Activated T-helper 2 cell treated with anti-CD3 and anti-CD28 coated beads, Interferon-gamma antibody, Interleukin-2, Interleukin-4, amounts not matched to agents 10 μg/mL and 5 μg/mL and 100 μg/mL, durations not matched to agents 14 hours and 24 hours and 36 hours (primary cell): ENCODE results near the gene LY86. TPM values are rescaled to one million over a fixed set of nuclear protein-coding genes. Genes with fewer than 3 reads are reported as not detected.

ENCODE experiments used
- DNase-seq: peaks from one replicate; pipeline ENCODE4 v3.0.0; 2021; ENCODE audit warnings: low spot score
- H3K27ac Mint-ChIP-seq: one replicate; pipeline ENCODE4 v1.8.0; 2021; ENCODE audit warnings: mixed read lengths
- H3K27me3 Mint-ChIP-seq: one replicate; pipeline ENCODE4 v1.8.0; 2021; ENCODE audit warnings: low read depth, mixed read lengths
- H3K36me3 Mint-ChIP-seq: one replicate; pipeline ENCODE4 v1.8.0; 2021; ENCODE audit warnings: low read depth, mixed read lengths
- H3K4me1 Mint-ChIP-seq: one replicate; pipeline ENCODE4 v1.8.0; 2021; ENCODE audit warnings: low read depth, mixed read lengths
- H3K4me3 Mint-ChIP-seq: one replicate; pipeline ENCODE4 v1.8.0; 2021; ENCODE audit warnings: low read depth, mild to moderate bottlenecking, moderate library complexity, mixed read lengths
- H3K9me3 Mint-ChIP-seq: one replicate; pipeline ENCODE4 v1.8.0; 2021; ENCODE audit warnings: mixed read lengths
- intact Hi-C: fragments of 100-400 bp; cut with micrococcal nuclease; formaldehyde crosslinking; loops from one replicate; pipeline ENCODE4 v1.15.1; 2023
- total RNA-seq: library from RNA; stranded (reverse); gene quantifications from 2 replicates; pipeline ENCODE4 v1.2.3, GENCODE V29; 2022

The LY86 gene
- total RNA-seq, 1 donor from 2014 or later, result 0.55 TPM

GRCh38 chr6:6689400-6690143, 101.1 kb downstream of the LY86 start:
- peaks cover 4% of the 10 kb centered on the region for H3K9me3 Mint-ChIP-seq
- H3K27me3 Mint-ChIP-seq, result no peaks in the 10 kb centered on the region
- H3K4me3 Mint-ChIP-seq, result no peak overlapping the region
- intact Hi-C loops, result no loop called here
- no peak for DNase-seq
- H3K27ac Mint-ChIP-seq, result no peak overlapping the region
- peaks cover 24% of the 10 kb centered on the region for H3K4me1 Mint-ChIP-seq
- H3K36me3 Mint-ChIP-seq, result no peaks in the 10 kb centered on the region

GRCh38 chr6:6690144-6690483, 101.6 kb downstream of the LY86 start:
- no peaks in the 10 kb centered on the region for H3K36me3 Mint-ChIP-seq
- no peak for DNase-seq
- peaks cover 25% of the 10 kb centered on the region for H3K4me1 Mint-ChIP-seq
- H3K27me3 Mint-ChIP-seq, result no peaks in the 10 kb centered on the region
- H3K27ac Mint-ChIP-seq, result no peak overlapping the region
- no peak overlapping the region for H3K4me3 Mint-ChIP-seq
- peaks cover 4% of the 10 kb centered on the region for H3K9me3 Mint-ChIP-seq
- intact Hi-C loops, result no loop called here

- H3K36me3 Mint-ChIP-seq, result no peaks in the 10 kb centered on the region
- no peak for DNase-seq
- H3K27ac Mint-ChIP-seq, result no peak overlapping the region
- peaks cover 4% of the 10 kb centered on the region for H3K9me3 Mint-ChIP-seq
- H3K4me1 Mint-ChIP-seq, result peaks cover 16% of the 10 kb centered on the region
- H3K4me3 Mint-ChIP-seq, result no peak overlapping the region
- H3K27me3 Mint-ChIP-seq, result no peaks in the 10 kb centered on the region
- intact Hi-C loops, result no loop called here
These were observed 105.9 kb downstream of the LY86 start for GRCh38 chr6:6694368-6694780.

GRCh38 chr6:6694825-6695624, 106.5 kb downstream of the LY86 start:
- intact Hi-C loops, result no loop called here
- H3K36me3 Mint-ChIP-seq, result no peaks in the 10 kb centered on the region

GRCh38 chr6:6695625-6696276, 107.2 kb downstream of the LY86 start:
- no peaks in the 10 kb centered on the region for H3K36me3 Mint-ChIP-seq
- H3K4me1 Mint-ChIP-seq, result peaks cover 14% of the 10 kb centered on the region
- intact Hi-C loops, result no loop called here
- H3K27me3 Mint-ChIP-seq, result peaks cover 7% of the 10 kb centered on the region
- no peak overlapping the region for H3K4me3 Mint-ChIP-seq
- H3K9me3 Mint-ChIP-seq, result peaks cover 3% of the 10 kb centered on the region
- H3K27ac Mint-ChIP-seq, result no peak overlapping the region
- DNase-seq, result no peak

More at GRCh38 chr6:6694825-6695624, 106.5 kb downstream of the LY86 start:
- DNase-seq, result no peak
- Mint-ChIP-seq H3K4me3 (no peak overlapping the region), H3K9me3 (peaks cover 4% of the 10 kb centered on the region), H3K27ac (no peak overlapping the region), H3K4me1 (peaks cover 14% of the 10 kb centered on the region), H3K27me3 (peaks cover 2% of the 10 kb centered on the region)

GRCh38 chr6:6696867-6697531, 108.5 kb downstream of the LY86 start:
- Mint-ChIP-seq H3K36me3 (no peaks in the 10 kb centered on the region), H3K27me3 (peaks cover 16% of the 10 kb centered on the region), H3K4me1 (peaks cover 16% of the 10 kb centered on the region), H3K4me3 (no peak overlapping the region), H3K9me3 (no peaks in the 10 kb centered on the region), H3K27ac (no peak overlapping the region)
- intact Hi-C loops, result no loop called here
- no peak for DNase-seq

GRCh38 chr6:6697620-6698019, 109.1 kb downstream of the LY86 start:
- Mint-ChIP-seq H3K9me3 (no peaks in the 10 kb centered on the region), H3K27ac (no peak overlapping the region), H3K4me3 (no peak overlapping the region), H3K36me3 (no peaks in the 10 kb centered on the region), H3K27me3 (peaks cover 16% of the 10 kb centered on the region), H3K4me1 (peaks cover 16% of the 10 kb centered on the region)
- DNase-seq, result no peak
- intact Hi-C loops, result no loop called here

GRCh38 chr6:6699741-6700367, 111.3 kb downstream of the LY86 start:
- Mint-ChIP-seq H3K36me3 (no peaks in the 10 kb centered on the region), H3K4me3 (no peak overlapping the region), H3K27me3 (peaks cover 22% of the 10 kb centered on the region), H3K27ac (no peak overlapping the region), H3K9me3 (no peaks in the 10 kb centered on the region), H3K4me1 (peaks cover 16% of the 10 kb centered on the region)
- intact Hi-C loops, result no loop called here
- no peak for DNase-seq

GRCh38 chr6:6700407-6701270, 112.1 kb downstream of the LY86 start:
- intact Hi-C loops, result no loop called here
- Mint-ChIP-seq H3K4me1 (peaks cover 14% of the 10 kb centered on the region), H3K9me3 (no peaks in the 10 kb centered on the region), H3K4me3 (no peak overlapping the region), H3K27me3 (peaks cover 25% of the 10 kb centered on the region), H3K27ac (no peak overlapping the region), H3K36me3 (no peaks in the 10 kb centered on the region)
- DNase-seq, result no peak

- H3K27ac Mint-ChIP-seq, result no peak overlapping the region
- H3K4me3 Mint-ChIP-seq, result no peak overlapping the region
- intact Hi-C loops, result no loop called here
- H3K27me3 Mint-ChIP-seq, result peaks cover 31% of the 10 kb centered on the region
- H3K36me3 Mint-ChIP-seq, result no peaks in the 10 kb centered on the region
- no peaks in the 10 kb centered on the region for H3K9me3 Mint-ChIP-seq
- H3K4me1 Mint-ChIP-seq, result peaks cover 7% of the 10 kb centered on the region
- DNase-seq, result no peak
These were observed 113.3 kb downstream of the LY86 start for GRCh38 chr6:6701864-6702263.

- H3K4me3 Mint-ChIP-seq, result no peak overlapping the region
- H3K9me3 Mint-ChIP-seq, result no peaks in the 10 kb centered on the region
- intact Hi-C loops, result no loop called here
- peaks cover 4% of the 10 kb centered on the region for H3K4me1 Mint-ChIP-seq
- DNase-seq, result no peak
- H3K27ac Mint-ChIP-seq, result no peak overlapping the region
- H3K27me3 Mint-ChIP-seq, result peaks cover 42% of the 10 kb centered on the region
- H3K36me3 Mint-ChIP-seq, result no peaks in the 10 kb centered on the region
These were observed 115.2 kb downstream of the LY86 start for GRCh38 chr6:6703699-6704098.
